GM12874 (cell line): ENCODE results near the gene SORT1.

Experiments used
- CTCF ChIP-seq: IDR thresholded peaks from 2 replicates; pipeline ENCODE4 v1.5.1; 2011; ENCODE audit warnings: low read depth, mild to moderate bottlenecking, control low read depth, low read length, moderate library complexity; ENCODE audit not compliant: insufficient read depth

SORT1 gene

GRCh38 chr1:109272021-109272799 lies 125.5 kb downstream of the SORT1 start:
- TF ChIP-seq CTCF, result no peak

DNA sequence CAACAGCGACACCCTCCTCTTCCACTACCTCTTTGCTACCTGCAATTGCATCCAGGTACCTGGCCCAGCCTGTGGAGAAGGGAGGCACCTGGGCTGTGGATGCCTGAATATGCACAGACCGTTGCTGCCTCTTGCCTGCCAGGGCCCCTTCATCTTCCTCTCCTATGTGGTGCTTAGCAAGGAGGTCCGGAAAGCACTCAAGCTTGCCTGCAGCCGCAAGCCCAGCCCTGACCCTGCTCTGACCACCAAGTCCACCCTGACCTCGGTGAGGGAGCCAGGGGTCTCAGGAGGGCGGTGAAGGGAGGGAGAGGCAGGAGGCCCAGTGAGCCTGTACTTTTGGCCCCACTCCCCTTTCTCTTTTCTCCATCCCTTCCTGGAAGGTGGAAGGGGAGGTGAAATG lies 126.3 kb downstream of the SORT1 start:
- TF ChIP-seq CTCF, result no peak

DNA sequence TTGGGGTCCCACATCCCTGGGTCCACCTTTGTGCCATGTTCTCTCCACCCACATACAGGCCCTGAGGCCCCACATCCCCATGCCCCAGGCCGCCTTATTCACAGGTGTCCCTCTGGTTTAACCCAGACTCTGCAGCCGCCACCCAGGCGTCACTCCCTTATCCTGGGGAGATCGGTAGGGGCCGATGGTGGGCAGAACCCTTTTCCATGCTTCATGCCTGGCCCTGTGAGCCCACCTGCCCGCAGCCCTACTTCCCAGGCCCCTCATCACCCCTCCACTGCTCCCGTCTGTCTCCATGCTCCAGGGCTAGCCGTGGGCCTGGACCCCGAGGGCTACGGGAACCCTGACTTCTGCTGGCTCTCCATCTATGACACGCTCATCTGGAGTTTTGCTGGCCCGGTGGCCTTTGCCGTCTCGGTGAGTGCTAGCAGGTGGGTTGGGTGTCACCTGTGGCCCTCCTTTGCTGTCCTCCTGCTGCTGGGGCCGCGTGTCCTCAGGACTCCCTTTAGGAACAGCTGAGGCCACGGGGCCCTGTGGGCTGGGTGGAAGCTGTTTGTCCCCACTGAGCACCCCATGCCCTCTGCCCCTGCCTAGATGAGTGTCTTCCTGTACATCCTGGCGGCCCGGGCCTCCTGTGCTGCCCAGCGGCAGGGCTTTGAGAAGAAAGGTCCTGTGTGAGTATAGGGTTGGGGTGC lies 126.9 kb downstream of the SORT1 start:
- no peak for TF ChIP-seq CTCF

- TF ChIP-seq CTCF, result no peak
Observed at GRCh38 chr1:109269981-109270622, 127.6 kb downstream of the SORT1 start.

- no peak for TF ChIP-seq CTCF
Observed at GRCh38 chr1:109269212-109269980, 128.3 kb downstream of the SORT1 start.

DNA sequence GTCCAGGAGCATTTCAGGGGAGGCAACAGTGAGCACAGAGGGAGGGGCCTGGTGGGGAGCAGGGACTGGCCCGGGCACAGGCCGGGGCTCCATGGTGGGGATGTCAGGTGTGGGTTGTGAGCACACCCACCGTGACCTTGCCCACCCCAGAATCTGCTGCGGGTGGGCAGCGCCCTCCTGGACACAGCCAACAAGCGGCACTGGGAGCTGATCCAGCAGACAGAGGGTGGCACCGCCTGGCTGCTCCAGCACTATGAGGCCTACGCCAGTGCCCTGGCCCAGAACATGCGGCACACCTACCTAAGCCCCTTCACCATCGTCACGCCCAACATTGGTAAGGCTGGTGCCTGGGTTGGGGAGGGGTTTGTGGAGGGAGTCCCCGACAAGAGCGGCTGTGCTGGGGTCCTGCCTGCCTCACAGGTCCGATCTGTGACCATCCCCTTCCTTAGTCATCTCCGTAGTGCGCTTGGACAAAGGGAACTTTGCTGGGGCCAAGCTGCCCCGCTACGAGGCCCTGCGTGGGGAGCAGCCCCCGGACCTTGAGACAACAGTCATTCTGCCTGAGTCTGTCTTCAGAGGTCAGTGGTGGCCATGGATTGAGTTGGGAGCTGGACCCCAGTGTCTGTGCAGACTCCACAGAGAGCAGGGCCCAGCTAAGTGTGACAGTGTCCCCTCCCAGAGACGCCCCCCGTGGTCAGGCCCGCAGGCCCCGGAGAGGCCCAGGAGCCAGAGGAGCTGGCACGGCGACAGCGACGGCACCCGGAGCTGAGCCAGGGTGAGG lies 129.1 kb downstream of the SORT1 start:
- TF ChIP-seq CTCF, result no peak
